HG03439 (cell line): ENCODE measurements around the gene PTPRN2.
"Not testable (repeated sequence)": the region's sequence is repeated elsewhere in the genome, so short reads cannot be mapped to it uniquely, and the experiment has no call there.

ENCODE experiments used
- ATAC-seq: cut with Tn5 transposase; IDR thresholded peaks from one replicate; pipeline ENCODE4 v1.9.1; 2021; ENCODE audit warnings: mild to moderate bottlenecking, moderate library complexity; ENCODE audit not compliant: unreplicated experiment

Gene PTPRN2

DNA sequence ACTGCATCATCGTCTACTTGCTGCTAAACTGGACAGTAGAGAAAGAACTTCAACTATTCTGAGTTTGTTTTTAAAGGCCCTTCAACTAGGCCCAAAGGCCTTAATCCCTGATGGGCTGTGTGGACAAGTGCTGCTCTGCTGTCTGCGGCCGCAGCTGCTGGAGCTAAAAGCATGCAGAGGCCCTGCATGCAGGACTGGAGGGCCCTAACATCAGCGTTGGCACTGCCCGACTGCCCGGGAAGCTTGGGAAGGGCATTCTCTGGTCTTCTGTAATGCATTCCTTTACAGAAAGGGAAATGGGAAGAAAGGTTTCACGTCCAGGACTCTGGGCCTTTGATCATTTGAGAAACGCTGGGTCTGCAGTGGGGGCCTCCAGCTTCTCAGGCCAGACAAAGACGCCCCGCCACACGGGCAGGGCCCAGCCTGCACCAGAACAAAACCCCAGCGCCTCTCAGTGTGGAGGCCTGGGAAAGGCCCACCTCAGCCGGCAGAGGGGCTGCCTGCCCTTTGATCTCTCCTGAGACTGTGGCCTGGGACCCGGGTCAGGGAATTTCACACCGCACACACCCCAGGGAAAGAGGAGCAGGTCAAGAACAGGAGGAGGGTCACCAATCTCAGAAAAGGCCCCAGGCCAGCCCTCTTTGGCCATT lies 1021.5 kb downstream of the PTPRN2 start:
- no peak for ATAC-seq

DNA sequence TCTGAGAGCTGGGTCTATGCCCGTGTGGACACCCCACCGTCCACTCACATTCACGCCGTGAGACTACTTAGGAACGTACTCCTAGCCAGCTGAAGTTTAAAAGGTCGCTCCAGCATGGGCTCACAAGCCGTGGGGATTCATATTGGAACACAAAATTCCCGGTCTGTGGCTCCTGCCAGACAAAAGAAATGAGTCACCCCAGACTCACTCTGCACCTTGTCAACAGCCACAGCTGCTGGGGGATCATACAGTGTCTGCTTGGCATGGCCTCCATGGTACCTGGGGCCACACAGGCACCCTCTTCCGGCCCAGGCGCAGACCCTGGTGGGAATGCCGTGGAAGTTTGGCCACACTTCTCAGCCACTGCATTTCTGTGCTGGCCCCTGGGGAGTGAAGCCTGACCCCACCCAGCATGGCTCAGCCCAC lies 1022.4 kb downstream of the PTPRN2 start:
- no peak for ATAC-seq

DNA sequence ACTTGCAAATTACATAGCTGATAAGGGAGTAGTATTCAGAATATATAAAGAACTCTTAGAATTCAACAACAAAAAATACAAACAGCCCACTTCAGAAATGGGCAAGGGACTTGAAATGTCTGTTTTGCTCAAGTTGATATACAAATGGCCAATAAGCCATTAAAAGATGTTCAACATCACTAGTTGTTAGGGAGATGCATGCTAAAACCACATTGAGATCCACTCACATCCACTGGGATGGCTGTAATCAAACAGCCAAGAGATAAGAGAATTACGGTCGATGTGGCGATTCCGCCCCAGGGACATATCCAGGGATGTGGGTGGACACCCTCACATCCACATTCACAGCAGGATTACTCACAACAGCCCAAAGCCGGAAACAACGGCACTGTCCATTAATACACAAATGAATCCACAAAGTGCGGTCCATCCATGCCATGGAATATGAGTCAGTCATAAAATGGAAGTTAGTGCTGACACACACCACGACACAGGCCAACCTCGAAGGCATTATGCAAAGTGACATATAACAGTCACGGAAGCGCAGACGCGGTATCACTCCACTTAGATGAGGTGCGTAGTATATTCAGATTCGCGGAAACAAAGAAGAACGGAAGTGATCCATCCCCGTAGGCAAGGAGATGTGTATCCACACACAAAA lies 1023.0 kb downstream of the PTPRN2 start:
- ATAC-seq, result no peak

DNA sequence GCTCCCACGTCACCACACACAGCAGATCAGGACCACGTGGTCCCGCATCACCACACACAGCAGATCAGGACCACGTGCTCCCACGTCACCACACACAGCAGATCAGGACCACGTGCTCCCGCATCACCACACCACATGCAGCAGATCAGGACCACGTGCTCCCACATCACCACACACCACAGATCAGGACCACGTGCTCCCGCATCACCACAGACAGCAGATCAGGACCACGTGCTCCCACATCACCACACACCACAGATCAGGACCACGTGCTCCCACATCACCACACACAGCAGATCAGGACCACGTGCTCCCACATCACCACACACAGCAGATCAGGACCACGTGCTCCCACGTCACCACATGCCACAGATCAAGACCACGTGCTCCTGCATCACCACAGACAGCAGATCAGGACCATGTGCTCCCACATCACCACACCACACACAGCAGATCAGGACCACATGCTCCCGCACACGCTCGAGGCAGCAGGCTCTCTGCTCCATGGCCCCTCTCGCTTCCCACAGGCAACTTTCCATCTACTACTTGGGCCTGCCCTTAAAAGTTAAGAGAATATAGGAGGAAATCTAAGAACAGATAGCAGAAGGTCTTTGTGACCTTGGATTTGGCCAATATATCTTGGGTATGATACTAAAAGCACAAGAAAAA lies 1024.0 kb downstream of the PTPRN2 start:
- not testable (repeated sequence) for ATAC-seq

DNA sequence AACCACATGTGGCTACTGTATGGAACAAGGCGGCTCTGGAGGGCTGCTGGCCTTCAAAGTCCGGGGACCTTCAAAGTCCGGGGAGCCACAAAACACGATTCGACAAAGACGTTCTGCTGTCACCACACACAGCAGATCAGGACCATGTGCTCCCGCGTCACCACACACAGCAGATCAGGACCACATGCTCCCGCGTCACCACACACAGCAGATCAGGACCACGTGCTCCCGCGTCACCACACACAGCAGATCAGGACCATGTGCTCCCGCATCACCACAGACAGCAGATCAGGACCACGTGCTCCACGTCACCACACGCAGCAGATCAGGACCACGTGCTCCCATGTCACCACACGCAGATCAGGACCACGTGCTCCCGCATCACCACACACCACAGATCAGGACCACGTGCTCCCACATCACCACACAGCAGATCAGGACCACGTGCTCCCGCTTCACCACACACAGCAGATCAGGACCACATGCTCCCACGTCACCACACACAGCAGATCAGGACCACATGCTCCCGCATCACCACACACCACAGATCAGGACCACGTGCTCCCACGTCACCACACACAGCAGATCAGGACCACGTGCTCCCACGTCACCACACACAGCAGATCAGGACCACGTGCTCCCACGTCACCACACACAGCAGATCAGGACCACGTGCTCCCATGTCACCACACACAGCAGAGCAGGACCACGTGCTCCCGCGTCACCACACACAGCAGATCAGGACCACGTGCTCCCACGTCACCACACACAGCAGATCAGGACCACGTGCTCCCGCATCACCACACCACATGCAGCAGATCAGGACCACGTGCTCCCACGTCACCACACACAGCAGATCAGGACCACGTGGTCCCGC lies 1024.9 kb downstream of the PTPRN2 start:
- ATAC-seq, result not testable (repeated sequence)

DNA sequence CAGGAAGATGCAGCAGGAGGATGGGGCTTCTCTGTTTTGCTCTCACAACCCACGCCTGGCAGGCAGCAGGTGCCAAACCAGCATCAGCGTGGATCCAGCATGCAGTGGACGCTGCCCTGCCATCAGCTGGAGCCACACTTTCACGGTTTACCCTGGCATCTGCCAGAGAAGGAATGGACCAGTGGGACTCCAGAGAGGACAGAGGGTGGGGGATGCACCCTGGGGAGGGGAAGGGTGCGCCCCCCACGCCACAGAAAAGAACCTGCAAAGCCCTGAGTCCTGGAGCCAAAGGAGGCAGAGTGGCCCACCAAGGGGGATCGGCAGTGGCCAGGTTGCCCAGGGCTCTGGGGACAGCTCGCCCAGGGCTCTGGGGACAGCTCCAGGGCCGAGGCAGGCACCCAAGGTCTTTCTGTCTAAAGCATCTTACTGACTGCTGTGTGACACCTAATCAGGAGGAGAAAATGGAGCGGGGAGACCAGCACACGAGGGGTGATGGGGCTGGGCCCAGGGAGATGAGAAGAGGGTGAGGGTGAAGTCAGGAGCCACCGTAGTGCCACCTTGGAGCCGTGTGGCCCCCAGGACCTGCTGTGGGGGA lies 1025.7 kb downstream of the PTPRN2 start:
- ATAC-seq, result no peak

DNA sequence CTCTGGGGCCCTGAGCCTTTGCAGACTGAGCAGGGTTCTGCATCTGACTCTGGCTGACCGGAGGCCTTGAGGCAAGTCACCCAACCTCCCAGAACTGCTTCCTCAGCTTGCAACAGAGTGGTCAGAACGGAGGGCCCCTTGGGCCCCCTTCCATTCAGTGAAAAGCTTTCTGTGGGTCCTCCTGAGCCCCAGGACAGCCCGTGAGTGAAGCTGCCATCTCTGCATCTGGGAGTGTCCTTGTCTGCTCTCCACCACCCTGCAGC lies 1026.2 kb downstream of the PTPRN2 start:
- no peak for ATAC-seq

DNA sequence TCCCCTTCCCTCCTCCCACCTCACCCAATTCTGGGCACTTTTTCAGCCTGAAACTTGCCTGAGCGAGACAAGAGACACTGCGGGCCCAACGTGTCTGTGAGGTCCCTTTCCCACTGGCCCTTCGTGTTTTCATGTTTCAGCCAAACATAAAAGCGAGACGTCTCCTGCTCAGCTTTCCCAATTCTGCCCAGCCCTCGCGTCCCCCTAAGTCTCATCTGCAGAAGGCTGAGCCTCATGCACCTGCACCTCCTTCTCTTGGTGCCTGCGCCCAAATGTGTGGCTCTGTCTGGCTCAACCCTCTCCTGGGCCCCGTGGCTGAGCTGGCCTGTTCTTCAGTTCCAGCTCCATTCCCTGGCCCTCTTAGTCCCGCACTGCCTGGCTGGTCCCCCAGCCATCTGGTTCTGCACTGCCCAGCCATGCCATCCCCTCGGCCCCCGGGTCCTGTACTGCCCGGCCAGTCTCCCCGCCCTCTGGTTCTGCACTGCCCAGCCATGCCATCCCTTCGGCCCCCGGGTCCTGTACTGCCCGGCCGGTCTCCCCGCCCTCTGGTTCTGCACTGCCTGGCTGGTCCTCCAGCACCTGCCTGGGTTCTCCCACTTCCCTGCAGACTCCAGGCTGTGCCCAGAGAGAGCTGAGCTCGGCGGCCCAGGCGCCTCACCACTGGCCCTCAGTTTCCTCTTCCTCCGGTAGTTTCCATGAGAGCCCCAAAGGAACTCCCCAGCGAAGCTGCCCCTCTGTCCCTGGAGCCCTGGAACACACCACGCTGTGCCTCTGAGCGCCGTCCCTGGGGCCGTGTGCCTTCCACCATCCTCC lies 1026.7 kb downstream of the PTPRN2 start:
- no peak for ATAC-seq

DNA sequence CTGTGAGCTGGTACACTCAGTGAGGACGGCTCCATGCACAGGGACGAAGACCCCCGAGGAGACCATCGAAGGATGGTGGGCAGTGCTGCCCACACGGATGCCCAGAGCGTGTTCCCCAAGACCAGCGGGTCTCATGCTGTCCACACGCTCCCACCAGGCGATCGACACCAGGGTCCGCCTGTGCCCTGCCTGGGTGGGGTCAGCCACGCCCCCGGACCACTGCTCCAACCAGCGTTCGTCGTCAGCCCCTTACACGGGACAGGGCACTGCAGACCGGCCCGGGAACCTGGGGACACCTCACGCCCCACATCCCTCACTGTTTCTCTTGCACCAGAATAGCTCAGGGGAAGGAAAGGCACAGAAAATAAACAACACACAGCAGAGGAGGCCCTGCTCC lies 1027.4 kb downstream of the PTPRN2 start:
- no peak for ATAC-seq

DNA sequence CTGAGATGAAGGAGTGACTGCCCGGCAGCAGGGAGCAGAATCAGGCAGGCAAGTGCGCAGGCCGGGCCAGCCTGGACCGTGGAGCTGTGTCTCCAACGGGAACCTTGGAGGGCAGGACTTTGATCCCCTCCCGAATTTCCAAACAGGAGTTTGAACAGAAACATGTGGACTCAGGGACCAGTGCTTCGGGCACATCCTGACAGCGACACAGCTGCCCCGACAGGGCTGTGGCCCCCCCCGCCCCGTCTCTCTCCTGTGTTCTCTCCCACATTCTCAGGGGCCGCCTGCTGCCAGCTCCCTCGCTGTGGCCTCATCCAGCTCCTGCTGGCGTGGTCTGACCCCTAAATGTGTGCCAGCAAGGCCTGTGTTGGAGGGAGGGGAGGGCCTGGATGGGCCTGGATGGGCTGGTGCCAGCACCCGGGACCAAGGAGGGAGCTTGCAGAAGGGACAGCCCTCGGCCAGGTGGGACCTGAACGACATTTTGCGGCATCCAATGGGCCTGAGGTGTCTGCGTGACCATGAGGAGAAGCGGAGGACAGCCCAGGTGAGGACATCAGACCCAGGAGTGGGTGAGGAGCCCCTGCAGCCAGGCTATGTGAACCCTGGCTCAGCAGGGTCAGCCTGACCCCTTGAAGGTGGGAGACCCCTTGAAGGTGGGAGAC lies 1027.9 kb downstream of the PTPRN2 start:
- no peak for ATAC-seq

DNA sequence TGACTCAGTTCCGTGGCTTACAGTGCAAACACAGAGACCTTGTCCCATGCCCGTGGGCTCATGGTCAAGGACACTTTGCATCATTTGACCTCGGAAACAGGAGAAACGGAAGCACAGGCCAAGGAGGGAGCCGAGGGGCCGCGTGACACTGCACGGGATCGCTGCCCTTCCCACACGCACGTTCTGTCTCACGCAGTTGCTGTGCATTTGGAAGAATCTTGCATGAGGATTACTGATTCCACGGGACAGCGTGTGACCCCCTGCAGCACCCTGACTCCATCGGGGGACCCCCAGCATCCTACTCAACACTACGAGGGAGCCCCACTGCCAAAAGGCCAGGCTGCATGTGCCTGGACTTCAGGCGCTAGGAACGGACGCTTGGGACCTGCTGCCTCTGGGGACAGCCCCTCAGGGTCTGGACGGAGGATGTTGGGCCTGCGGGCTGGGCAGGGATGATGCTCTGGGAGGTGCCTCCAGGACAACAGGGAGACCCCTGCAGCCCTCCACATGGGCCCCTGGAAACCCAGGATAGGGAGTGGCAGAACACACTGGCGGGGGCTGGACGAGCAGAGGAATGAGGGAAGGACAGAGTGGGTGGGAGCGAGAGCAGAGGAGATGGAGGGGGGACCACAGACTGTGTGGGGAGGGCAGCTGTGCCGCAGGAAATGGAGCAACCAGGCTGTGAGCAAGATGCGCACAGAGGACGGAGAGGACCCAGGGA lies 1028.6 kb downstream of the PTPRN2 start:
- no peak for ATAC-seq

DNA sequence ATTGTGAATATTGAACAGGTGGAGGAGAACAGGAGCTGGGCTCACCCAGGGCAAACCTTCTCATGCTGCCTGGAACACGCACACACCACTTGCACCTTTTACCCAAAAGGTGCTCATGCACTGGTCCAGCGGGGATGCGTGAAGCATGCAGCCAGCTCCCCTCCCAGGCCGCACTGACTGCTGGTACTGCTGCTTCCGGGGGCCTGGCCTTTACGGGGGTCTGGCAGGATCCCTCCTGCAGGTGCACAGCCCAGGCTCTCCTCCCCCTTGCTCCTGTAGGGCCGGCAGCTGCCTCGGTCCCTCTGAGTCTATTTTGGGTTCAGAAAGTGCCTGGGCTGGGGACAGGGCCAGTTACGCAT lies 1029.1 kb downstream of the PTPRN2 start:
- no peak for ATAC-seq

DNA sequence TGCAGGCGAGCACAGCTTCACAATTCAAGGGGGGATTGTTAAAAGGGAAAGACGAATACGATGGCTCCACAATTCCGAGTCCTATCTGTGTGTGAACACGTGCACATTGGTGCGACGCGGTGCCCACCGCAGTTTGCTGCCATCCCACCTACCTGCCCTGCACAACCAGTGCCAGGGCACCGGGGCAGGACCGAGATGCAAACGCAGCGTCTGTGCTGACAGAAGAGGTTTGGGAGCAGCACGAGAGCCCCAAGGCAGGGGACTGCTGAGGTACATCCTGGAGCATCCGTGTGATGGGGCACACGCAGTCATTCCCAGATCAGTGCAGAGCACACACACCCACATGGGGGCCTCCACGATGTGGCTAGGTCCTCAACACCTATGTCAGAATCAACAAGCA lies 1029.6 kb downstream of the PTPRN2 start:
- ATAC-seq, result no peak

DNA sequence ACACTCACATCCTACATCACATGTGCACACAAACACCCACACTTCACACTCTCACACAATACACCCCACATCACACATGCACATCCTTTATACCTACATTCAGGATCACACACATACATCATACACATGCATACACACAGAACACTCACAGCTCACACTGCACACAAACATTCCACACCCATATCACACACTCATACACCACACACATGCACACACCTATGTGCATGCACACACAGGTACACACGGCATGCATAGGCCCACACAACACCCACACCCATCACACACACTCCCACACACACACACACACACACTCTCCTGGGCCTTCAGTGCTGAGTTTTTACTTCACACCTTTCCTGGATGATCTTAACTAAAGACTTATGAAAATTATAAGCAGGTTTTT lies 1030.4 kb downstream of the PTPRN2 start:
- no peak for ATAC-seq

DNA sequence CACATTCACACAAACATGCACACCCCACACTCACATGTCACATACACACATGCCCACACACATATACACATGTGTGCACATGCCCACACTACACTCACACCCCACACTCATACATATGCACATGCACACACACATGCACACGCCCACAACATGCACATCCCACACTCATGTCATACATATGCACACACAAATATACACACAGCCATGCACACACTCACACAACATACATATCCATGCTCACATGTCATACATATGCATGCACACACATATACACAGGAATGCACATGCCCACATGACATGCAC lies 1031.0 kb downstream of the PTPRN2 start:
- no peak for ATAC-seq

DNA sequence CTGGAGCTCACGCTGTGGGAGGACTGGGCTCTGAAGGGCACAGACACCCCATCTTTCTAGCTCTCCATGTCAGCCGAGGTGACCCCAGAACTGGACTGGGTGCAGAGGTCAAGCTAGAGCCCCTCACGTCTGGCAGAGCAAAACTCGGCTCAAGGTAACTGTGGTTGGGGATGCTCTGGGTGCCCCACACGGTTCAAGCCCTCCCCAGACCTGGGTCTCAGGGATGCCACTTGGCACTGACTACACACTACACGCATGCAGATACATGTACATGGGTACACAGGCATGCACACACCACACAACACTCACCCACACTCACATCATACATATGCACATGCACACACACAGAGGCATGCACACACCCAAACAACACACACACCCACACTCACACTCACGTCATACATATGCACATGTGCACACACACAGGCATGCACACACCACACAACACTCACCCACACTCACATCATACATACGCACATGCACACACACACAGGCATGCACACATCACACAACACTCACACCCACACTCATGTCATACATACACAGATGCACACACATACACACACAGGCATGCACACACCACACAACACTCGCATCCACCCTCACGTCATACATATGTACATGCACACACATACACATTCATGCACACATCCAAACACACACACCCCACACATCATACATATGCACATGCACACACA lies 1031.5 kb downstream of the PTPRN2 start:
- ATAC-seq, result no peak

DNA sequence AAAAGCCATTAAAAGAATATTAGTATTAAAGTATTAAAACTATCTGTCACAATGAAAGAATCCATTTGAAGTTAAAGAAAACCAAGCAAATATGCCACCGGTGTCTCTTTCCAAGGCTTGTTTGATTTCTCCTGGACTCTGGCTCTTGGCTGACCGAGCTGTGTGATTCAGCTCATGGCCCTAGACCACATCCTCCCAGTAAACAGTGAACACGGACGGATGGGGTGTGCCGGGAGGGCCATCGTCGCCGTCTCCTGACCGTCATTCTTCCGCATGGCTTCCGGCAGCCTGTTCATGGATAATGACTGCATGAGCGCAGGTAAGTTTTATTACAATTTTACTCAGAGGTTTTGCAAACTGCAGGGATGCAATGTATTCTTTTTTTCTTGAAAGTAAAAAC lies 1032.3 kb downstream of the PTPRN2 start:
- ATAC-seq, result no peak

DNA sequence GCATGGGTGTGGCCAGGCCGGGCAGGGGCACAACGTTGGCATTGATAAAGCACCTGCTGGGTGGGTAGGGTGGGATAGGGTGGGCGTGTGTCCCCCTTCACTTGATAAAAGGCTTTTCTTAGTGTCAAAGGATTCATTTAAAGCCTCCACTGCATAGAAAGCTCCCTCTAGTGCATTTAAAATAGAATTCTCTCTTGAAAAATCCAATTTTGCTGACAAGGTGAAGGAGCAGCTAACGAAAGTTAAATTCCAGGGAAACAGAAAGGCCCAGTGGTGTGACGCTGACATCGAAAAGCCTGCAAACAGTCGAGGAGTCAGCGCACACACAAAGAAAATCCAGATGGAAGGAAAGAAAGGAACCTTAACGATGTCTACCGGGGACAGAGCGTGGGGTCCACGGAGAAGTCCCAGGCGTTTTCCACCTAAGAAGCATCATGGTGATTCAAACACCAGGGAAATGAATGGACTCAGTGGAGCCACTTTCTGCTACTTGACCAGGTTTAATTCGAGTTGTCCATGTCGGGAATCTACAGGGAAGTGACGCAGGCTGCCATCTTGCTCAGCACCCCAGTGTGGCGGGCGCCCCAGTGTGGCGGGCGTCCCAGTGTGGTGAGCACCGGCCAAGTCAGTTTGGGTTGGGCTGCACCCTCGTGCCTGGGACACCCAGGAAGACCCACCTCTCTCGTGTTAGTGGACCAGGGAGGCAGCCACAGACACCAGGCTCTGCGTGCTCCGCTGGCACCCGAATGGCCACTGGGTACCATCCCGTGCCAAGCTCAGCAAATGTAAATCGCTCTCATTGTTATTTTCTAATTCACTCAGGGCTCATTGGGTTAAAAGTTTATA lies 1033.0 kb downstream of the PTPRN2 start:
- ATAC-seq, result no peak
